Activated T-helper 17 cell treated with anti-CD3 and anti-CD28 coated beads, Interleukin-2, amount 50 U/mL, for 72 hours (primary cell): ENCODE results near the gene LHFPL2. TPM values are rescaled to one million over a fixed set of nuclear protein-coding genes. Genes with fewer than 3 reads are reported as not detected.
A peak's percentile ranks its signal among the peaks of the same experiment; 100 is the strongest.

ENCODE experiments used
- ATAC-seq: fragments of 150-1000 bp; cut with Tn5 transposase; replicated peaks from 2 replicates; pipeline ENCODE4 v1.10.0; 2021; ENCODE audit warnings: mild to moderate bottlenecking, moderate library complexity
- H3K27ac Mint-ChIP-seq: one replicate; pipeline ENCODE4 v1.8.0; 2022; ENCODE audit warnings: mixed read lengths
- H3K27me3 Mint-ChIP-seq: one replicate; pipeline ENCODE4 v1.8.0; 2022; ENCODE audit warnings: mixed read lengths
- H3K36me3 Mint-ChIP-seq: one replicate; pipeline ENCODE4 v1.8.0; 2022; ENCODE audit warnings: low read depth, mild to moderate bottlenecking, mixed read lengths
- H3K4me1 Mint-ChIP-seq: one replicate; pipeline ENCODE4 v1.8.0; 2022; ENCODE audit warnings: mixed read lengths
- H3K4me3 Mint-ChIP-seq: one replicate; pipeline ENCODE4 v1.8.0; 2022; ENCODE audit warnings: mild to moderate bottlenecking, mixed read lengths
- H3K9me3 Mint-ChIP-seq: one replicate; pipeline ENCODE4 v1.8.0; 2022; ENCODE audit warnings: mixed read lengths
- total RNA-seq, 2 donors: library from RNA; stranded (reverse); gene quantifications; one replicate each; pipeline ENCODE4 v1.2.3, GENCODE V29; 2022

LHFPL2 gene
- total RNA-seq, 2 donors from 2014 or later: 0.05 to 0.95 TPM

DNA sequence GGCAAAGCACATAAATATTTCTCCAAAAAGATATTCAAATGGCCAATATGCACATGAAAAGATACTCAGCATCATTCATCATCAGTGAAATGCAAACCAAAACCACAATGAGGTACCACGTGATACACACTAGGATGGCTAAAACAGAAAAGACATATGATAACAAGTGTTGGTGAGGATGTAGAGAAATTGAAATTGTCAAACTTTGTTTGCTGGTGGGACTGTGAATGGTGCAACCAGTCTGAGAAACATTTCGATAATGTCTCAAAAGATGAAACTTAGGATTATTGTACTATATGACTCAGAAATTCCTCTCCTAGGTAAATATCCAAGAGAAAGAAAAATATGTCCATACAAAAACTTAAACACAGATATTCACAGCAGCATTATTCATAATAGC lies 8.6 kb upstream of the LHFPL2 start:
- H3K9me3 Mint-ChIP-seq: no peaks in the 10 kb centered on the region
- H3K27me3 Mint-ChIP-seq: peaks cover 7% of the 10 kb centered on the region
- H3K27ac Mint-ChIP-seq: no peak overlapping the region
- no peak overlapping the region for H3K4me3 Mint-ChIP-seq
- no peaks in the 10 kb centered on the region for H3K4me1 Mint-ChIP-seq
- no peak for ATAC-seq
- no peaks in the 10 kb centered on the region for H3K36me3 Mint-ChIP-seq

DNA sequence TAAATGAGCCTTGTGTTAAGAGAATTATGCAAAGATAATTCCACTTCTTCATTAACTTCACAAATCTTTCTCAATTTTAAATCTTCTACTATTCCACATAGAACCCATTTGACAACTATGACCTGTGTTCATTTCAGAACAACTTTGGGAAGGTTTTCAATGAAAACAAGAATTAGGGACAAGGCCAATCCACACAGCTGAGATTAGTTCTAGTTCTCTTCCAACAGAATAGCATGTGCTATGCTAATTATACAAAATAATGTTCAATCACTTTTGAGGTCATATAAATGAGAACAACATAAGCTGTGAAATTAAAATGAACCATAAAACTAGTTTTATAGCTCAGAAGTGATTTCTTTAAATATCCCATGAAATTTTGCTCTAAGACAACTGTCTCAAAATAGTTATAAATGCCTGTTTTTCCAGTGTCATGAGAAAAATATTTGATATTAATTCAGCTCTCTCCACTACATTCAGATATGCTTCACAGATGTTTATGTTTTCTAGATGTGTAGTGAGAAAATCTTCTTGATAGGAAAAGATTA lies 7.2 kb upstream of the LHFPL2 start:
- no peak overlapping the region for H3K27ac Mint-ChIP-seq
- no peak overlapping the region for H3K4me3 Mint-ChIP-seq
- no peaks in the 10 kb centered on the region for H3K4me1 Mint-ChIP-seq
- no peaks in the 10 kb centered on the region for H3K9me3 Mint-ChIP-seq
- H3K27me3 Mint-ChIP-seq: peaks cover 14% of the 10 kb centered on the region
- no peak for ATAC-seq
- no peaks in the 10 kb centered on the region for H3K36me3 Mint-ChIP-seq

DNA sequence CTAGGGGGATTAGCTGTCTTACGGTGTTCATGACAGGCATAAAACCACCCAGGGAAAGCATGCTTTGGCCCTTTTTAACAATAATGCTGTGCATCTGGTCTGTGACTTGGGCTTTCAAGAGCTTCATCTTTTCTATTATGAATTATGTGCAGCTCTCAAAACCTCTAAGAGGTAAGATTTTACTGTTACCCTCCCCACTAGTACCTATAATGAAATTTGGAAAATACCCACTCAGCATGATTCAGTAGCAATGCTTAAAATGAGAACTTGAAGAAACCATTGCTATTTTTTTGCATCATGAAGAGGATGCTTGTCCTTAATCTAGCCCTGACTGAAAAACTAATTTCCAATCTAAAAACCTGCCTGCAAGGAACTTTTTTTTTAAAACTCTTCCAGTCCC lies 5.8 kb upstream of the LHFPL2 start:
- Mint-ChIP-seq H3K4me1 (no peaks in the 10 kb centered on the region), H3K27me3 (peaks cover 23% of the 10 kb centered on the region), H3K36me3 (peaks cover 4% of the 10 kb centered on the region), H3K9me3 (no peaks in the 10 kb centered on the region), H3K27ac (no peak overlapping the region), H3K4me3 (no peak overlapping the region)
- ATAC-seq: no peak

DNA sequence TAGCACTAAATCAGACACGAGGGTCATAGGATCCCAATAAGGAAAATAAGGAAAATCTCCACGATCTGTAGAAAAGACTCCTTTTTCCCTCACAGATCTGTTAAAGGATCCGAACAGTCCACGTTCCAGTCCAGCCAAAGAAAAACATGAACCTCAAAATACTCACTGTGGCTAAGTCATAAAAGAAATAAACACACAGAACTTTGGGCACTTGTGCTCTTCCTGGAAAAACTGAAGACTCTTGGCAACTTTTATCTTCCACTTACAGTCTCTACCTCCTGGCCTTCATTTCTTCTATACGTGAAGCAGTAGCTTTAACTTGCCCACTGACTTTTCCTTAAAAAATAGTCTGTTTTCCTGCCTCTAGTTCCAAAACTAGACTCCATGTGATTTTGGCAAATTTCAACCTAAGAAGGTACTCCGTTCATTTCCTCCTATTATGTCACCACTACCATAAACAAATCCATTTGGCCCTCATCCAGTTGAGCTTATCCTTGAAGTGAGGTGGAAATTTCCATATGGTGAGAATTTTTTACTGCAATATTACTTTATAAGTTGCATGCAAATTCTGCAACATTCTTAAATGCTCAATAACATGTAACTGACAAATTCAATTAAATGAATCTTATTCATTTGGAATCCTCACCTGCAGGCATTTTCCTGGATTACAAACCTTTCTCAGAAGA lies 5.3 kb upstream of the LHFPL2 start:
- Mint-ChIP-seq H3K27me3 (peaks cover 23% of the 10 kb centered on the region), H3K4me1 (no peaks in the 10 kb centered on the region), H3K4me3 (no peak overlapping the region), H3K9me3 (no peaks in the 10 kb centered on the region), H3K36me3 (peaks cover 4% of the 10 kb centered on the region), H3K27ac (no peak overlapping the region)
- ATAC-seq: no peak

DNA sequence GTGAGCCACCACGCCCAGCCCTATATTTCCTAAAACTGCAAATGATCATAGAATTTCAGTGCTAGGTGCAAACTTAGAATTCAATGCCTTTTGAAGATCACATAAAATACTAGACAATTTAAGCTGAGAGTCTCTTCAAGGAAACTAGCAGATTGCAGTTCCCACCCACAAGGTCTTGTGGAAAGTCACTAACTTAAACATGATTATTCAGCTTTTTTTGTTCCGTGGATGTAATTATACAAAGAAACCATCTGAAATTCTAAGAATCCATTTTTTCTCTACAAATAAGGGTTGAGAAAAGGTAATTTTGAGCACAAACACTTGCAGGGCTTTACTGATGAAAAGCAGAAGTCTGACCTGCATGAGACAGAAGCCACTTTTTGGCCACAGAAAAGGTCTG lies 4.5 kb upstream of the LHFPL2 start:
- ATAC-seq: no peak
- Mint-ChIP-seq H3K27ac (no peak overlapping the region), H3K4me3 (no peak overlapping the region), H3K27me3 (peaks cover 18% of the 10 kb centered on the region), H3K4me1 (no peaks in the 10 kb centered on the region), H3K36me3 (peaks cover 4% of the 10 kb centered on the region), H3K9me3 (no peaks in the 10 kb centered on the region)

DNA sequence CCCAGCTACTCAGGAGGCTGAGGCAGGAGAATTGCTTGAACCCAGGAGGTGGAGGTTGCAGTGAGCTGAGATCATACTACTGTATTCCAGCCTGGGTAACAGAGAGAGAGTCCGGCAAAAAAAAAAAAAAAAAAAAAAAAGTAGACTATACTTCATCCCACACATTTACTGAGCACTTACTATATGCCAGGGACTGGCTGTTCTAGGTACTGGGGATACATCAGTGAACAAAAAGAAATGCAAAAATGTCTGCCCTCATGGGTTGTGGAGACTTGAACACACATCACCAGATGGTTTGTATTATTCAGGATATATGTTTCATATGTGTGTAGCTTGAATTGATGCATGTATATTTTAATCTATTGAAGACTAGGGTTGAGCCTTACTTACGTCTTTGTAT lies 2.9 kb upstream of the LHFPL2 start:
- H3K36me3 Mint-ChIP-seq: peaks cover 4% of the 10 kb centered on the region
- no peak overlapping the region for H3K27ac Mint-ChIP-seq
- H3K4me3 Mint-ChIP-seq: no peak overlapping the region
- peaks cover 6% of the 10 kb centered on the region for H3K4me1 Mint-ChIP-seq
- ATAC-seq: no peak
- H3K27me3 Mint-ChIP-seq: peaks cover 31% of the 10 kb centered on the region
- H3K9me3 Mint-ChIP-seq: no peaks in the 10 kb centered on the region

DNA sequence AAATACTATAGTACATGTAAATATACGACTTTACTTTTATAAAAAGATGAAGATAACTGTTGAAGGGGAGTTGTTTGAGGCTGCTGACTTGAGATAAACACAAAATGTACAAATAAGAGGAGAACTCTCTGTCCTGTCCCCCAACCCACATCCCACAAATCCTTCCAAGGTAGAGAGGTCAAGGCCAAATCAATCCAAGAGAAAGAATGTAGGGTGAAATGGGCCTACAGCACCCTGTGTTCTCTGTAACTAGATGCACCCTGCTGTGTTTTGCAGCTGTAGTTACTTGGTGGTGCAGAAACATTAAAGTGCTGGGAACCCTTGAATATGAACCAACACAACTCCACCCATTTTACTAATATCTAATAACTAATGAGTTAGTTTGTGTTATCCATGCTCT lies 2.0 kb upstream of the LHFPL2 start:
- Mint-ChIP-seq H3K4me3 (no peak overlapping the region), H3K36me3 (peaks cover 4% of the 10 kb centered on the region), H3K4me1 (peaks cover 6% of the 10 kb centered on the region), H3K9me3 (no peaks in the 10 kb centered on the region), H3K27ac (no peak overlapping the region), H3K27me3 (peaks cover 35% of the 10 kb centered on the region)
- ATAC-seq: no peak

DNA sequence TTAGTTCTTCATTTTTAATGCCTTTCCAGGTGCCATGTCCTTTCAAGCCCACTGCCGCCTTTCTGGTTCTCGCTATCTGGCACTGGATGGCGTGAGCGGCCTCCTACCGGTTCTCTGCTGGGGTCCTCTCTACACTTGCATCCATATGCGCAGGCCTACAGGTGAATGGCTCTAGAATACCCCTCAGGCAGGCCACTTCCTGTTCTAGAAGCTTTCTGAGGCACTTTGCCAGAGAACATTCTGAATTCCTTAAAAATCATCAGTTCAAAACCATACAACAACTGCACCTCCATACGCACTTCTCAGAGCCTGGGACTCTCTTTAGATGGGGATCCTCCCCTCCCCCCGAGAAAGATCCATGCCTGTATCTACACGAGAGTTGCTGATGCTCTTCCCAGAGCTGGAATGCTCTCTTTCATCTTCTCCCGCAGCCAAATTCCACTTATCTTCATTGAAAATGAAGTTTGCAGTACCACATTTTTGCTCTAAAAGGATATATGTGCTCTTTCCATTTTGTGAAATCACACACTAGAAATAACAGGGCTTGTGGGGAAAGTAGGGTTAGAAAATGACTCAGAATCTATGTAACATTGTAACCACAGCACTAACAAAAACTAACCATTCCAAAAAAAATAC lies 1.4 kb upstream of the LHFPL2 start:
- H3K9me3 Mint-ChIP-seq: no peaks in the 10 kb centered on the region
- H3K27ac Mint-ChIP-seq: no peak overlapping the region
- peak overlapping the region; percentile 55 for H3K4me3 Mint-ChIP-seq
- H3K4me1 Mint-ChIP-seq: peaks cover 6% of the 10 kb centered on the region
- no peak for ATAC-seq
- H3K36me3 Mint-ChIP-seq: peaks cover 4% of the 10 kb centered on the region
- peaks cover 35% of the 10 kb centered on the region for H3K27me3 Mint-ChIP-seq

DNA sequence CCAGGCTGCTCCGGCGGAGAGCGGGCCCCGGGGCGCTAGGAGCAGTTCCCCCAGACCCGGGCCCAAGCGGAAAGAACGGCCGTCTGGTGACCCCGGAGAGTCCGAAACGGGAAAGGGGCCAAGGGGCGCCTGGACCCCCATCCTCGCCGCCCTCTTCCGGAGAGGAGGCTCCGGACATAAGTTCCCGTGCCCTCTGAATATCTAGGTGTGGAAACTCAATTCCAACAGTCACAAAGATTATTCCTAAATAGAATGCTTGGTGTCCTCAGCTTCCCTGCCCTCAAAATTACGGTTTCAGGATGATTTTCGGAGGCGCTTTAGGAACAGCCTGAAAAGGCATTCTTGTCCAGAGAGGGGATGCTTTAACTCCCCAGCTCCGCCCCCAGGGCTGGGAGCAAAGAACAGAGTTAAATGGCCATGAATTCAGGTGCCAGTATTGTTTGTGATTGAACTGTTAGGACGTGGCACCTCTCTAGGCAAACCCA lies 681 bp upstream of the LHFPL2 start:
- no peaks in the 10 kb centered on the region for H3K9me3 Mint-ChIP-seq
- peaks cover 6% of the 10 kb centered on the region for H3K4me1 Mint-ChIP-seq
- H3K27ac Mint-ChIP-seq: no peak overlapping the region
- peaks cover 4% of the 10 kb centered on the region for H3K36me3 Mint-ChIP-seq
- ATAC-seq: no peak
- peaks cover 41% of the 10 kb centered on the region for H3K27me3 Mint-ChIP-seq
- H3K4me3 Mint-ChIP-seq: peak overlapping the region; percentile 55

DNA sequence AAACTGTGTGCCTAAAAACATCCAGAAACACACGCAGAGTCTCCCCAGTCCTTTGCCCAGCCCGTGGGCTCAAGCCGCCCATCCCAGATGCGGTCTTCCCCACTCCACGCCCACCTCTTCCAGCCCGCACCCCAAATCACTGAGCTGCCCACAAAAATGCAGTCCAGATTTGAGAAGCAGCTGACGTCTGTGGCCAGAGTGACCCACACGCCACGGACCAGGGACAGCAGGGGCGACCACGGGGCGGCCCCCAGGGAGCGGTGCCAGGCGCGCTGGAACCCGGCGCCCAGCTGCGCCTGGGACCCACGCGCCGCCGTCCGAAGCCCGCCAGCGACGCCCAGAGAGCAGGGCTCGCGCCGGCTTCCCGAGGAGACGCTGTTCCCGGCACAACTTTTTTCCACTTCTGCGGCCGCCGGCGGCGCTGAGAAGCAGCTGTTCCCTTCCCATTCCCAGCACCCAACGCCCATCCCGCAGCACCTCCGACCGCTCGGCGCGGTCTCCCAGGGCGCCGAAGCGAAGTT lies 674 bp downstream of the LHFPL2 start:
- Mint-ChIP-seq H3K4me1 (peaks cover 6% of the 10 kb centered on the region), H3K27ac (no peak overlapping the region), H3K27me3 (peaks cover 45% of the 10 kb centered on the region), H3K4me3 (peak overlapping the region; percentile 60), H3K36me3 (peaks cover 4% of the 10 kb centered on the region), H3K9me3 (no peaks in the 10 kb centered on the region)
- no peak for ATAC-seq

DNA sequence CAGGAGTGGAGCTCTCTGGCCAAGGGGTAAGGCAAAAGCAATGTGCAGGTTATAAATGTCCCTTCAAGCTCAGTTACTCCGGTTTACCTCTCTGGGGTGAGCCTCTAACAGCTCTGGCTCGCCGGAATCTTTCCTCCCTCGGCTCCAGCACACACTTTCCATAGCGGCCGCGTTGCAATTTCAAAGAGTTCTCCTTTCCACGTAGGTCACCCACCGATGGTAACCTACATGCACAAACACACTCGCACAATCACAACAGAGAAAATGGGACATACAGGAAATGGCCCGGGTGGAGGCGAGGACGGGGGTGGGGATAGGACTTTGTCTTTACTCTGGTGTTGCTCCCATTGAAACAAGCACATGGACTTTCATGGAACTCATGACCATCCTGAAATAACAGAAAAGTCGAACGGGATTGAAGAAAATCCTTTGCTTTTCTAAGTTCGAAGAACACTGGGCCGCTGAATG lies 1.2 kb downstream of the LHFPL2 start:
- peaks cover 49% of the 10 kb centered on the region for H3K27me3 Mint-ChIP-seq
- peaks cover 4% of the 10 kb centered on the region for H3K36me3 Mint-ChIP-seq
- no peak overlapping the region for H3K27ac Mint-ChIP-seq
- peak overlapping the region; percentile 60 for H3K4me3 Mint-ChIP-seq
- ATAC-seq: peak; percentile 25
- H3K4me1 Mint-ChIP-seq: peaks cover 6% of the 10 kb centered on the region
- no peaks in the 10 kb centered on the region for H3K9me3 Mint-ChIP-seq

DNA sequence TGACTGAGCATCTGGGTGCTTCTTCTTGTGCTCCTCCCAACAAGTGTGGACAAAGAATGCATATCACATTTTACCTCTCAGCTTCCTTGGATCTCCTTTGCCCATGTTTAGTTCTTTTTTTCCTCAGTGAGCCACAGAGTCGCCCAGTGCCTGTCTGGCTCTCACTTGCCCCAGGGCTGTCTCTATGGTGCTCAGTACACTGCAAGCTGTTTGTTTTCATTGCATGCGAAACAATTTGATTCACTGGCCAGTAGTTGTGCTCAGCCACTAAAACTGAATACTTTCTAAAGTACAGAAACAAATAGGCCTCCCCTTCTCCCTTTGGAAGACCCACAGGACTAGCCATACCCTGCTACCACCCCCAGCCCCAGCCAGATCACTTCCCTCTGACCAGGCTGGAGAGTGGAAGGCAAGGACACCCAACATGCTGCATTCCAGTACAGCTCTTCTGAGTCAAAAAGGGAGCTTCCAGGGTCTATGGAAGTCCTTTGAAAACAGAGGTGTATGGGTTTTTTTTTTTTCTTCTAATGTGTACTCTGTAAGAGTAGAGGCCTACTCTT lies 3.8 kb downstream of the LHFPL2 start:
- H3K36me3 Mint-ChIP-seq: peaks cover 3% of the 10 kb centered on the region
- no peaks in the 10 kb centered on the region for H3K9me3 Mint-ChIP-seq
- H3K27me3 Mint-ChIP-seq: peaks cover 34% of the 10 kb centered on the region
- no peak for ATAC-seq
- no peak overlapping the region for H3K27ac Mint-ChIP-seq
- peaks cover 6% of the 10 kb centered on the region for H3K4me1 Mint-ChIP-seq
- H3K4me3 Mint-ChIP-seq: no peak overlapping the region

DNA sequence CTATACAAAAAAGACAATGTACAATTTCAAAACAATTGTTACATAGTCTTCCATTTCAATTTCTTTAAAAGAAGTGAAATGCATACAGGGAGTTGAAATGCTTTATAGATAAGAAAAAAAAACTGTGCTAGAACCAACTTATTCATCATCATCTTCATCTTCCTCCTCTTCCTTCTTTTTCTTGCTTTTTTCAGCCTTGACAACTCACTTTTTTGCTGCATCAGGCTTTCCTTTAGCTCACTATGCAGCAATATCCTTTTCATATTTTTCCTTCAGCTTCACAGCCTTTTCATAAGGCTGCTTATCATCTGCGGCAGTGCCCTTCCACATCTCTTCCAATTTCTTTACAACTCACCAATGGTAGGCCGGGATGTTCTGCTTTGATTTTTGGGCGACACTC lies 4.4 kb downstream of the LHFPL2 start:
- H3K9me3 Mint-ChIP-seq: no peaks in the 10 kb centered on the region
- no peak overlapping the region for H3K4me3 Mint-ChIP-seq
- no peak for ATAC-seq
- H3K4me1 Mint-ChIP-seq: peaks cover 6% of the 10 kb centered on the region
- no peak overlapping the region for H3K27ac Mint-ChIP-seq
- no peaks in the 10 kb centered on the region for H3K36me3 Mint-ChIP-seq
- peaks cover 33% of the 10 kb centered on the region for H3K27me3 Mint-ChIP-seq

DNA sequence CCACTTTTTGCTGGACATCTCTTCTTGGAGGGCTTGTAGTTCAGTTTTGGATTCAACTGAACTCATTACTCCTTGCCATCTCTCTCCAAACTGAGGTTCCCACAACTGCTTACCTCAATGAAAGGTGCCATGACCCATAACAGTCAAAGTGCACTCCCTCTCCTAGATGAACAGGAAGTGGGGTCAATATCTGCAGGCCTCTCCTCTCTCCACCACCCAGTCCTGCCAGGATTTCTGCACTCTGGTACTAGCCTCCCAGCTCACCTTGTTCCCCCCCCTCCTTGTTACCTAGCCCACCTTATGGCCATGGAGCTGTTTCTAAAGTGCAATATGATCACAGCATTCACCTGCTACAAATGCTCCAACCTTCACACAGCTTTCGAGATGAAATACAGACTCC lies 5.9 kb downstream of the LHFPL2 start:
- Mint-ChIP-seq H3K27ac (no peak overlapping the region), H3K4me1 (peaks cover 6% of the 10 kb centered on the region), H3K27me3 (peaks cover 35% of the 10 kb centered on the region), H3K36me3 (no peaks in the 10 kb centered on the region), H3K9me3 (no peaks in the 10 kb centered on the region), H3K4me3 (no peak overlapping the region)
- ATAC-seq: no peak
